ENCODE measurements around the gene RBM8A.

RBM8A gene

GRCh38 chr1:145895471-145895870 is 31.8 kb downstream of the RBM8A start:
- Histone ChIP-seq H2AFZ (ENCODE audit: low read depth, low read length) (no peak overlapping the region), H3K4me2 (ENCODE audit: insufficient read depth, low read length) (no peak overlapping the region), H3K36me3 (ENCODE audit: insufficient read depth, low read length) (no peaks in the 10 kb centered on the region), H3K9me3 (ENCODE audit: insufficient read depth, low read length, severe bottlenecking) (no peaks in the 10 kb centered on the region), H3K27ac (ENCODE audit: low read length) (no peak overlapping the region), H3K79me2 (ENCODE audit: insufficient read depth, low read length) (no peaks in the 10 kb centered on the region), H3K4me1 (ENCODE audit: insufficient read depth, low read length) (no peaks in the 10 kb centered on the region), H4K20me1 (ENCODE audit: insufficient read depth, low read length) (no peaks in the 10 kb centered on the region), H3K4me3 (ENCODE audit: low read depth in 1 of 2, low read length in 2 of 2) (no peak overlapping the region), H3K27me3 (ENCODE audit: insufficient read depth, low read length, poor library complexity) (peaks cover 6% of the 10 kb centered on the region), H3K9ac (ENCODE audit: low read depth, low read length) (no peak overlapping the region)
- DNase-seq (no peak), ATAC-seq (ENCODE audit: insufficient read depth, low read depth) (no peak)
- TF ChIP-seq CTCF (IDR thresholded peaks at IDR 0.05; ENCODE audit: borderline replicate concordance, extremely low read depth, low read length, poor library complexity, severe bottlenecking) (no peak), EZH2 (IDR thresholded peaks at IDR 0.05; ENCODE audit: borderline replicate concordance, low read depth, low read length, severe bottlenecking) (no peak)

- peaks cover 8% of the 10 kb centered on the region for H3K27me3 ChIP-seq (ENCODE audit: insufficient read depth, low read length, poor library complexity)
- no peaks in the 10 kb centered on the region for H3K36me3 ChIP-seq (ENCODE audit: insufficient read depth, low read length)
- H3K4me3 ChIP-seq (ENCODE audit: low read depth in 1 of 2, low read length in 2 of 2), result no peak overlapping the region
- H3K9ac ChIP-seq (ENCODE audit: low read depth, low read length), result no peak overlapping the region
- DNase-seq (no peak), ATAC-seq (ENCODE audit: insufficient read depth, low read depth) (no peak)
- TF ChIP-seq EZH2 (IDR thresholded peaks at IDR 0.05; ENCODE audit: borderline replicate concordance, low read depth, low read length, severe bottlenecking) (no peak), CTCF (IDR thresholded peaks at IDR 0.05; ENCODE audit: borderline replicate concordance, extremely low read depth, low read length, poor library complexity, severe bottlenecking) (no peak)
- no peaks in the 10 kb centered on the region for H4K20me1 ChIP-seq (ENCODE audit: insufficient read depth, low read length)
- no peaks in the 10 kb centered on the region for H3K4me1 ChIP-seq (ENCODE audit: insufficient read depth, low read length)
- H3K4me2 ChIP-seq (ENCODE audit: insufficient read depth, low read length), result no peak overlapping the region
- no peaks in the 10 kb centered on the region for H3K9me3 ChIP-seq (ENCODE audit: insufficient read depth, low read length, severe bottlenecking)
- H2AFZ ChIP-seq (ENCODE audit: low read depth, low read length), result no peak overlapping the region
- no peak overlapping the region for H3K27ac ChIP-seq (ENCODE audit: low read length)
- no peaks in the 10 kb centered on the region for H3K79me2 ChIP-seq (ENCODE audit: insufficient read depth, low read length)
Measured at GRCh38 chr1:145893306-145894055, 33.8 kb downstream of the RBM8A start.

- no peaks in the 10 kb centered on the region for H4K20me1 ChIP-seq (ENCODE audit: insufficient read depth, low read length)
- no peaks in the 10 kb centered on the region for H3K79me2 ChIP-seq (ENCODE audit: insufficient read depth, low read length)
- no peak overlapping the region for H3K9ac ChIP-seq (ENCODE audit: low read depth, low read length)
- no peak for ATAC-seq (ENCODE audit: insufficient read depth, low read depth)
- no peak overlapping the region for H3K4me2 ChIP-seq (ENCODE audit: insufficient read depth, low read length)
- TF ChIP-seq CTCF (IDR thresholded peaks at IDR 0.05; ENCODE audit: borderline replicate concordance, extremely low read depth, low read length, poor library complexity, severe bottlenecking) (no peak), EZH2 (IDR thresholded peaks at IDR 0.05; ENCODE audit: borderline replicate concordance, low read depth, low read length, severe bottlenecking) (no peak)
- H3K27ac ChIP-seq (ENCODE audit: low read length), result no peak overlapping the region
- no peaks in the 10 kb centered on the region for H3K9me3 ChIP-seq (ENCODE audit: insufficient read depth, low read length, severe bottlenecking)
- H2AFZ ChIP-seq (ENCODE audit: low read depth, low read length), result no peak overlapping the region
- no peak overlapping the region for H3K4me3 ChIP-seq (ENCODE audit: low read depth in 1 of 2, low read length in 2 of 2)
- H3K27me3 ChIP-seq (ENCODE audit: insufficient read depth, low read length, poor library complexity), result peaks cover 8% of the 10 kb centered on the region
- no peaks in the 10 kb centered on the region for H3K36me3 ChIP-seq (ENCODE audit: insufficient read depth, low read length)
- no peak for DNase-seq
- H3K4me1 ChIP-seq (ENCODE audit: insufficient read depth, low read length), result no peaks in the 10 kb centered on the region
Measured at GRCh38 chr1:145892486-145893087, 34.7 kb downstream of the RBM8A start.

Measured in DND-41 (cell line).